CD4-positive, alpha-beta T cell treated with Interleukin-10 for 1 hour (primary cell): ENCODE results near the gene CTPS1.
A peak's percentile ranks its signal among the peaks of the same experiment; 100 is the strongest.

Experiments
- DNase-seq: peaks from one replicate; pipeline ENCODE4 v3.0.0-alpha.2; 2020

The CTPS1 gene

GRCh38 chr1:40969445-40969844 lies 10.1 kb upstream of the CTPS1 start:
- DNase-seq: no peak

GRCh38 chr1:40971966-40972365 lies 7.5 kb upstream of the CTPS1 start:
- DNase-seq: no peak

GRCh38 chr1:40973912-40974311 lies 5.6 kb upstream of the CTPS1 start:
- DNase-seq: no peak

GRCh38 chr1:40974945-40975344 lies 4.6 kb upstream of the CTPS1 start:
- no peak for DNase-seq

GRCh38 chr1:40976952-40977690 lies 2.4 kb upstream of the CTPS1 start:
- DNase-seq: no peak

DNA sequence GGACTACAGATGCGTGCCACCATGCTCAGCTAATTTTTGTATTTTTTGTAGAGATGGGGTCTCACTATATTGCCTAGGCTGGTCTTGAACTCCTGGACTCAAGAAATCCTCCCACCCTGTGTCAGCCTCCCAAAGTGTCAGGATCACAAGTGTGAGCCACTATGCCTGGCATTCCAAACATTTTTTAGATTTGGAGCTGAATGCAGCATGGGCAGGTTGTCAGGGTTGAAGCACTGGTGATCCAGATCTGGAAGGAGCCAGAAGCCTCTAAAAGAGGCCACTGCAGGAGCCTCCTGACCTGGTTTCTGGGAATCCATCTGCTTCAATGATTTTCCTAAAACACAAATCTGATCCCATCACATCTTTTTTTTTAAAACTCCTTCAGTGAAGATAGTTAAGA lies 1.8 kb upstream of the CTPS1 start:
- DNase-seq: no peak

- DNase-seq: peak; percentile 3
These were observed 633 bp upstream of the CTPS1 start for GRCh38 chr1:40978886-40979240.

DNA sequence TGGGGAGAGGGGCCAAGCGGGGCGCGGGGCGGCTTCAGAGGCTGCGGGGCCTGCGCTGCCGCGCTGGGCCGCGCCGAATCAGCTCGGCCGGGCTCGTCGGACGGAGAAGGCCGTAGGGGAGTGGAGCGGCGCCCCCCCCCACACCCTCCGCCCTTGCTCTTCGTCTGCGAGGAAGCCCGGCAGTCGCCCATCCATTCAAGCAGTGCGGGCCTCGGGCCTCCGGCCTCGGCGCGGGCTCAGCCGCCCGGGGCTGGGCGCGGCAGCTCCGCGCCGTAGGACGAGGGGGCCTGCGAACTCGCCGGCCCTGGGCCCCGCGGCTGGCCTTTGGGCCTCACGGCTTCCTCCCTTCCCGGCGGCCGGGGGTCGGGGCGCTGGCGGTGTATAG lies 564 bp downstream of the CTPS1 start:
- no peak for DNase-seq

GRCh38 chr1:40980453-40981121 lies 1.1 kb downstream of the CTPS1 start:
- DNase-seq: peak; percentile 63

DNA sequence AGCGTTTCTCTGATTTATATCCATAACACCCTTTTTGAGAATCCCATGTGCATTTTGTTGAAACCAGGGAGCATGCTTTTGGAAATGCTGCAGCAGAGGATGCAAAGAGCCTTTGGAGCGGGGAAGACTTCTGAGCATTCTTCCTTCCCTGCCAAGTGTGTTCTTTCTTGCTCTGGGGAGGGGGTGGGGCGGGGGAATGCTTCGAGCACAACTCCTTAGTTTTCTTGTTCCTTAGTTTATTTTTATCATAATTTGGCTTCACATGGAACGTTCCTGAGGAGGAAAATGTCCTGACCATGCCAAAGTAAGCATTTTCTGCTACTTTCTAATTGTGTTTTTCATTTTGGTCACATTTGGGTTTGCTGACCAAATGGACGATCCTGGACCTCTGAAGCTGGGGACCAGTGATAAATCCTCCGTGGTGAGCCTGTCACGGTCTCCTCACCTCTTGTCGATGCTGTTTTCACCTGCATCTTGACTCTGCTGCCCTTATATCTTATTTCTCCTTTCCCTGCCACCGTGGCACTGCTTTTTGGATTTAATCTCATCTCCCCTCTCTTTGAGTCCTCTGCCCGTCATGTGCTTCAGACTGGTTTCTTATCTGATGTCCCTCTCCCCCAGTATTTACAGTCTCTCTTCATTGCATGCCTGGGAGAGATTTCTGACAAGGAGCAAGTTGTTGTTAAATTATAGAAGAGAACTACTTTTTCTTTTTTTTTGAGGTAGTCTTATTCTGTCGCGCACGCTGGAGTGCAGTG lies 2.4 kb downstream of the CTPS1 start:
- DNase-seq: no peak

DNA sequence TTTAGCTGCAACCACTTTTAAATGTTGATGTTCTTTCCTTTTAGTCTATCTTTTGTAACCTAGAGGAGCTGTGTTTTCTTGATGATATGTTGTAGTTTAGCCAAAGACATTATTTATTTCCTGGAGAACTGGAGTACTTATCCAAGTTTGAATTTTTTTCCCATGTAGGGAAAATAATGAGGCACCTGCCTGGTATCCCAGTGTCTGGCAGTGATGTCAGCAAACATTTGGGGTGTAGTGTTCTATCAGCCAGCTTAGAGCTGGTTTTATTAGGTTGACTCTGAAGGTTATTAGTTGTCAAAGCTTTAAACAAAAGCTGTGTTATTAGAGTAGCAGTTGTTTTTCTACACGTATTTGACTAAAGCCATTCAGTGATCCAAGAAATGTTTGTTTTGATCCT lies 3.2 kb downstream of the CTPS1 start:
- DNase-seq: no peak

DNA sequence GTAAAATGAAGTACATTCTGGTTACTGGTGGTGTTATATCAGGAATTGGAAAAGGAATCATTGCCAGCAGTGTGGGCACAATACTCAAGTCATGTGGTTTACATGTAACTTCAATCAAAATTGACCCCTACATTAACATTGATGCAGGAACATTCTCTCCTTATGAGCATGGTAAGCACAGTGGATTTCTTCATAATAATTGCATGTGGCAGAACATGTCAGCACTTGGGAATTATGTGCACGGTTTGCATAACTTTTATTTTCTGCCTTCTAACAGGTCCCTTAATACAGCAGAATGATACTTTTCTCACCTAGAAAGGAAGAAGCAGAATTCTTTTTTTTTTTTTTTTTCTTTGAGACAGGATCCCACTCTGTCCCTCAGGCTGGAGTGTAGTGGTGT lies 3.8 kb downstream of the CTPS1 start:
- DNase-seq: no peak

- DNase-seq: no peak
These were observed 4.6 kb downstream of the CTPS1 start for GRCh38 chr1:40984066-40984465.

DNA sequence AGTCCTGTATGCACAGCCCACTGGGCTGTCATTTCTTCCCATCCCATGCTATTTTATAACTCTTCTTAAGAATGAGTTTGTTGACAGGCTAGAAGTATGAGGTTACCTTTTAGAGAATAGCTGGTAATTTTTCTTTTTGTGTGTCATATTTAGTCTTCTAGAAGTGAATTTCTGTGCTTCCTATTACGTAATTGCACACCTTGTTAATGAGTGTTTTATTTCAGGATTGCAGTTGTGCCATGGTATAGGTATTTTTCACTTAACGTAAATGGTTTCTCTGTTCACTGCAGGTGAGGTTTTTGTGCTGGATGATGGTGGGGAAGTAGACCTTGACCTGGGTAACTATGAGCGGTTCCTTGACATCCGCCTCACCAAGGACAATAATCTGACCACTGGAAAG lies 5.0 kb downstream of the CTPS1 start:
- DNase-seq: no peak

DNA sequence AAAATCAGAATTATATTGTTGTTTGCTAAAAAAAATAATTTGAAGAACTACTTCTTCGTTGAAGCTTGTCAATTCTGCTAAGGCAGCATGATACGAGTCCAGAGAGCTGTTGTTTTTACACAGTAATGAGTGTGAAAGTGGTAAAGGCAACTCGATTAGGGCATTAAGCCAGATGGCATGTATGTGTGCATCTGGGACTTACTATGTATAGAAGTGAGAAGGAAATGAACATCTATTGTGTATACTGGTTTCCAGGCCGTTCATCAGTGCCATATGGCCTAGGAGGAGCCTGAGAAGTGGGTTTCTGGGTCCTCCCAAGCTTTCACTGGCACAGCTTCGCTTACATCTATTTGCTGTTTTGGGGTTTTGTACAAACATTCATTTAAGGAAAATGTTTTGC lies 5.7 kb downstream of the CTPS1 start:
- DNase-seq: no peak

DNA sequence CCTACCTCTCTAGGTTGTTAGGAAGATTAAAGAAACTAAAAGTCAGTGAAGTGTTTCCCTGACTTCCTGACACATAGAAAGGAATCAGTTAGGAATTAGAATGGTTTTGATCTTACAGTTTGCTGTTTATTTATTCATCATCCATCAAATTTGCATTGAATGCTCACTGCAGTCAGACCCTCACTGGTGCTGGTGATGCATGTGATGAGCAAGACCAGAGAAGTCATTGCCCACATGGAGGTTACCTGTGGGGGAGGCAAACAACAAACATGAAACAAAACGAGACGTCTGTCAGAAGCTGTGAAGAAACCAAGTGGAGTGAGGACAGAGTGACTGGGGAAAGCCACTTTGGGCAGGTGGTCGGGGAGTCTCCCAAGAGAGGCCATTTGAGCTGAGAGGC lies 6.4 kb downstream of the CTPS1 start:
- DNase-seq: no peak

DNA sequence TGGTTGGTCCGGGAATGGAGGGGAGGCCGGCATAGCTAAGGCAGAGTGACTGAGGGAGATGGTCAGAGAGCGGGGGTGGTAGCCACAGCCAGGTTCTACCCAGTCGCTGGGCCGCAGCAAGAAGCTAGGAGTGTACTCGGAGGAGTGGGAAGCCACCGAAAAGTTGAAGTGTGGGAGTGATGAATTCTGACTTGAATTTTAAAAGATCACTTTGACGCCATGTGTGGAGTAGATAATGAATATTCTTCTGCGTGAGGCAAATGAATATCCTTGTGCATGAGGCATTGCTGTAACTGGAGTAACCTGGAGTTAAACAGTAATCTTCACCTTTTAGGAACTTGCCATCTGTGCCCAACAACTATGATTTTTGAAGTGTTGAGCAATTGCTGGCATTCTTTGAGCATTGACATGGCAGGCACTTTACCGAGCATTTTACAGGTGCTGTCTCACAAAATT lies 6.9 kb downstream of the CTPS1 start:
- DNase-seq: no peak

GRCh38 chr1:40986956-40987355 lies 7.5 kb downstream of the CTPS1 start:
- no peak for DNase-seq

GRCh38 chr1:40987439-40988276 lies 8.2 kb downstream of the CTPS1 start:
- no peak for DNase-seq

DNA sequence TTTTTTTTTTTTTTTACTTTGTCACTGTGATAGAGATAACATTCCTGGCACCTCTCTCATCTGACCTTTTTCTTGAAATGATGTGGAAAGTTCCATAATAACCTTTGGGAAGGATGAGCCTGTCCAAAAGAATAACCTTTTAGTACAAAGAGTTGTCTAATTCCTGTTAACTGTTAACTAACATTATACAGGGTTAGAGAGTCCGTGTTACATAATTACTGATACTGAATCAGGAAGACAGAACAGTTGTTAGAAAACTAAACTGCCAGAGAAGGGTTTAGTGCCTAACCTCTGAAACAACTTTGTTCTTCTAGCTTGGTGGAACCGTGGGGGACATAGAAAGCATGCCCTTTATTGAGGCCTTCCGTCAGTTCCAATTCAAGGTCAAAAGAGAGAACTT lies 8.8 kb downstream of the CTPS1 start:
- DNase-seq: no peak

DNA sequence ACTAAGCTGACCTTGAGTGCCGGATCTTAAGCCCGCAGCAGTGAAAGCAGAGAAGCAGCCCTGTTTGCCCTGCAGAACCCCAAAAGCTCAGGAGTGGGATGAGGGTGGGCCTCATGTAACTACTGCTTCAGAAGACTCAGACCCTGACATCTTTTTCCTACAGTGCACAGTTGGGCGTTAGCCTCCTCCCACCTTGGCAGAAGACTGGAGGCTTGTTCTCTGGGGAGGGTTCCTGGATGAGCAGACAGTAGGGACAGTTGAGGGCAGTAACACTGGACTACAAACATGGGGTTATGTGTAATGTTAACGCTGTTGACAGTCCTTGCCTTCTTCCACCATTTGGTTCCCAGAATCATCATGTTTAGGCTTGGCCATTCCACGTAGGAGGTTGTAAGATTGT lies 9.6 kb downstream of the CTPS1 start:
- no peak for DNase-seq

- DNase-seq: no peak
These were observed 17.6 kb downstream of the CTPS1 start for GRCh38 chr1:40997096-40997495.

DNA sequence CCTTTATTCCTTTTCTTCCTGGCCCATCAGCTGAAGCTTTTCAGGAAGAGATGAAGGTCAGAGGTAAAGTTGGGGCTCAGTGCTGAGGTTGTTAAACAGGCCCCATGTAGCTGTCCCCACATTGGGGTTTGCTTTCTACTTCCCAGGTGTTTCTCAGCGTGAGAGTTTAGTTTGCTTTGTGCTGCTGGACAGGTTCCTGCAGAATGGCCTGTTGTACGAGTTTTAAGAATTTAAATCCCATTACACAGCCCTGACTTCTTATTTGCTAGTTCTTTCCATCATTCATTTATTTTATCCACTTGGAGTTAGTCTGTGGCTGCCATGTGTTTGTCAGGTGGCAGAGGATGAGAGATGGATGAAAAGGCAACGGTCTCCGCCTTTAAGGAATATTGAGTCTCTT lies 19.2 kb downstream of the CTPS1 start:
- DNase-seq: no peak
